GM10266 (cell line): ENCODE measurements around the gene YTHDF1.

Experiments
- DNase-seq: peaks from one replicate; pipeline ENCODE4 v3.0.0; 2012; ENCODE audit errors: extremely low spot score
- TF ChIP-seq, protein P1 (sequence below): IDR thresholded peaks from 2 replicates; pipeline ENCODE4 v1.5.1; 2012; ENCODE audit warnings: mild to moderate bottlenecking, low read depth; ENCODE audit not compliant: control insufficient read depth, insufficient read depth; ENCODE audit errors: missing control alignments

Gene YTHDF1

DNA sequence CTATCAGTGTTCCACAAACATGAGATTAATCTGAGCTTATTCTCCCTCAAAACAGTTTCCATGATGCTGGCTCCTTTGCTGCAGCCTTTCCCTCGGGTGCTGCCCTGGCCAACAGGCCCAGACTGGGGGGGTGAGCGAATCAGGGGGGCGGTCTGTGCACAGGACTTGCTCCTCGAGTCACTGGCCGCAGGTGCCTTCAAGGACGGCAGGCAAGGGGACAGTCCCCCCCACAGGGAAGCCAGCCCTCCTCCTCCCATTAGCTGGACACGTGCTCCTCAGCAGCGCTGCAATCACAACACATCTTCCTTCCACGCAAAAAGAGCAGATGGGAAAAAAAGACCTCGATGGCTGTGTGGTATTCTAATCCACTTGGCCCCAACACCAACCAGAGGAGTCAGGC lies 10.0 kb downstream of the YTHDF1 start:
- TF ChIP-seq, protein P1, sequence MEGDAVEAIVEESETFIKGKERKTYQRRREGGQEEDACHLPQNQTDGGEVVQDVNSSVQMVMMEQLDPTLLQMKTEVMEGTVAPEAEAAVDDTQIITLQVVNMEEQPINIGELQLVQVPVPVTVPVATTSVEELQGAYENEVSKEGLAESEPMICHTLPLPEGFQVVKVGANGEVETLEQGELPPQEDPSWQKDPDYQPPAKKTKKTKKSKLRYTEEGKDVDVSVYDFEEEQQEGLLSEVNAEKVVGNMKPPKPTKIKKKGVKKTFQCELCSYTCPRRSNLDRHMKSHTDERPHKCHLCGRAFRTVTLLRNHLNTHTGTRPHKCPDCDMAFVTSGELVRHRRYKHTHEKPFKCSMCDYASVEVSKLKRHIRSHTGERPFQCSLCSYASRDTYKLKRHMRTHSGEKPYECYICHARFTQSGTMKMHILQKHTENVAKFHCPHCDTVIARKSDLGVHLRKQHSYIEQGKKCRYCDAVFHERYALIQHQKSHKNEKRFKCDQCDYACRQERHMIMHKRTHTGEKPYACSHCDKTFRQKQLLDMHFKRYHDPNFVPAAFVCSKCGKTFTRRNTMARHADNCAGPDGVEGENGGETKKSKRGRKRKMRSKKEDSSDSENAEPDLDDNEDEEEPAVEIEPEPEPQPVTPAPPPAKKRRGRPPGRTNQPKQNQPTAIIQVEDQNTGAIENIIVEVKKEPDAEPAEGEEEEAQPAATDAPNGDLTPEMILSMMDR, result no peak
- no peak for DNase-seq

DNA sequence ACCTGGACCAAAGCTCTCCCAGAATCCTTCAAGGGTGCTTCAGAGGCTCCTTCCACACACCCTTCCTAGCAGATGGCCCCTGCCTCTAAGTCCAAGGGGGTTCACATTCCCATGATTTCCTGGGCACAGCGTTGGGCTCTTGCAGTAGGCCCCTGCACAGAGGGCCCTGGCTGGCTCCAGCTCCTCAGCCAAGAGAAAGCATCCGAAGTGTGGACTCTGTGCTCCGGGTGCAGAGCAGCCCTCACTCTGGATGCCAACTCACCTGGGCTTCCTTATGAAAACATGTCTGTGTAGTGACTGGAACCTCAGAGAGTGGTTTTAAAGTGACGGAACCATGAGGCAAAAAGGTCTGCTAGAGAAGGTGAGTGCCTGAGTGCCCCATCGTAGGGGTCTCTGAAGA lies 11.6 kb downstream of the YTHDF1 start:
- DNase-seq, result no peak
- TF ChIP-seq, protein P1, result no peak

DNA sequence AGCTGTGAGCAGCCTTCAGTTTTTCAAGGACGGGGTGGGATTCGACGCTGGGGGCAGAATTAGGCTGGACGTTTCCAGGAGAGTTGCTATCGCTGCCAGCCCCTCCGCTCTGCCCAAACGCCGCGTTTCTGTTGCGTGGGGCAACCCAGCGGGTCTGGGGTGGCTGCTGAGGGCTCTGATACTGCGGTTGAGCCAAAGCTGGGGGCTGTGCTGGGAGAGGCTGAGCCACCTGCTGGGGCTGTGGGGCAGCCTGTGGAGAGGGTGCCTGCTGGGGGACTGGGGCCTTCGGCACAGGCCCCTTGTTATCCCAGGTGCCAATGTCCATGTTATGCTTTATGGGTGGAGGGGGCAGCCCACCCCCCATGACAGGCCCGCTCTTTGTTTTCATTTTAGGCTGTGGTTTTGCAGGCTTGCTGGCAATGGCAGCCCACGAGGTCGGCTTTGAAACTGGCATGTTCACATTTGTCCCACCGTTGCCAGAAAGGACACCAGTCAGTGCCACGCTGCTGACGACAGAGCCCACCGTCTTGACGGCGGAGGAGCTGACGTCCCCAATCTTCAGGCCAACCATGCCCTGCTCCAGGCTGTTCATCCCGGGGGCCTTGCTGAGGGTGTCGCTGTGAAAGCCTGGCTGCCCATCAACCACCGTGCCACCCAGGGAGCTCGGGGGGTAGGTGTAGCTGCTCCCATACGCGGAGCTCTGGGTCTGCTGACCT lies 13.0 kb downstream of the YTHDF1 start:
- TF ChIP-seq, protein P1, result no peak
- DNase-seq, result no peak

DNA sequence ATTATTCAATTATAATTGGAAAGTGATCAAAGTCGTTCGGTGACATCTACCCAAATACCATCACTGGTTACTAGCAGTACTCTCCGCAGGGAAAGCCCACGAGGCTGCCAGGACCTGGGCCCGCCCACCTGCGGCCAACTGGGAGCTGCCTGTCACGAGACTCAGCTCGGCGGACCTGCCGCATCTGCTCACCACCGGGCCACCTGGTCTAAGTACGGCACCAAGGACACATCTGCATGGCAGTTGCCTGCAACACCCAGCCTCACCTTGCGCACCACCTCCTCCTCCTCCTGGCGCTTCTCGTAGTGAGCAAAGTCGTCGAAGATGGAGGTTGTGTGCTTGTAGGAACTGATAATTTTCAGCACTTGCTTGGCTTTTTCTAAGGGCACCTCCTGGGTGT lies 13.9 kb downstream of the YTHDF1 start:
- TF ChIP-seq, protein P1, result no peak
- no peak for DNase-seq

DNA sequence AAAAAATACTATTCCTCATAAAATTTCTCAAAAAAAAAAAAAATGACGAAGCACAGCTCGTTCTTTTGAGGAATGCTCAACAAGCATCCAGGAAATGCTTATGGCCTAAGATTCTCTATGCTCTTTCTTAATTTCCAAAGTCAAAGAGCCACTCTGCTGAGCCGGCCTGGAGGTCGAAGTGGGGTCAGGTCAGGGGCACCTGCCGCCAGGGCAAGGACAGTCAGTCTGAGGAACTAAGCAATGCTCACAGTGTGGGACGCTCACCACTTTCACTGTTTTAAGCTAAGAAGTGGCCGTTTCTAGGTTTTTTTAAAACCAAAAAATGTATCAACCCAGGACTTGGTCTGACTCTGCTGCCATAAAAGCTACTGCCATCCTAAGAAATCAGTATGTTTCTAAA lies 17.3 kb downstream of the YTHDF1 start:
- no peak for DNase-seq
- TF ChIP-seq, protein P1, result no peak

DNA sequence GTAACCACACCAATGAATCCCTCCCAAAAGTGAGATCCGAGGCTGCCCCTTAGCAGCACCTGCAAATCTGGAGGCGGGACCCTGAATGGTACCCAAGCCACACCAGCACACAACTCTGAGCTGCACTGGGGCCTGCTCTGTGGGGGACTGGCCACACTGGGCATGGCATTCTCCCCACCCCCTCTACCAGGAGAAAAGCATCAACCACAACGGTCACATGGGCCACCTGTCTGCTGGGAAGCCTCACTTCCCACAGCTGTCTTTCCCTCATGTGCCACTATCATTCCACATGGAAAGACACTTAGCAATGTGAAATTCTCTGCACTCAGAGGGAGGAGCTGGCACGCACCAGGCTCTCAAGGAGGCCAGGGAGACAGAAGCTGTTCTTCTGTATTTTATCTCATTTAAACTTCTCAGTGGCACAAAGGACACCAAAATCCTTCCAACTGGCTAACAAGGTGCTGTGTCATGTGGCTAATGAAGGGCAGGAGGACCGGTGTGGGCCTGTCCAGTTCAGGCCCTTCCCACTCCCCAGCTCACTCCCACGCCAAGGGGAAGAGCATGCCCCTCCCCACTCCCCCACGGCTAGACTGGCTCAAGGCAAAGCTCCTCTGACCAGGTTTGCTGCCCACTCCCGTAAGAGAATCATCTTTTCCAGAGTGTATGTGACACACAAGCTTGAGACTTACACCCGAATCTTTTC lies 19.0 kb downstream of the YTHDF1 start:
- DNase-seq, result no peak
- TF ChIP-seq, protein P1, result no peak

DNA sequence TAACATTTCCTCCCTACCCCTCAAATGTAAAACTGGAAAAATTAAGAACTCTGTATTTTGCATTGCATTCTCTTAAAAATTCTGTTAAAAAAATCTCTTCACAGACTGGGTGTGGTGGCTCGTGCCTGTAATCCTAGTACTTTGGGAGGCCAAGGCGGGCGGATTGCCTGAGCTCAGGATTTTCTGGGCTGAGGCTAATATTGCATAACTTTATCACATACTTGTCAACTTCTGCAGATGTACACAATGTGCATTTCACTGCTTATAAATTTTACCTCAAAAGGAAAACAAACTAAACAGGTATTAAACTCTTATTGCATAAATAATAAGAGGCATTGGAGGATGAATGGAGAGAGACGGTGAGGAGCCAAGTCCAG lies 21.1 kb downstream of the YTHDF1 start:
- DNase-seq, result no peak
- TF ChIP-seq, protein P1, result no peak
